Loucy (cell line): ENCODE data around the gene PTPRF.

Experiments
- H2AFZ ChIP-seq: fragments of 200-600 bp; sonication (generic); 2 replicates; pipeline ENCODE4 v1.6.0; 2016; ENCODE audit warnings: antibody characterized with exemption, mild to moderate bottlenecking, low read length, moderate library complexity
- H3F3A ChIP-seq: fragments of 200-600 bp; 2 replicates; pipeline ENCODE4 v1.6.0; 2016; ENCODE audit warnings: antibody characterized with exemption, low read depth, mild to moderate bottlenecking
- H3K27me3 ChIP-seq: fragments of 200-600 bp; sonication (generic); 2 replicates; pipeline ENCODE4 v1.6.1; 2014; ENCODE audit warnings: low read length, mild to moderate bottlenecking; ENCODE audit not compliant: insufficient read depth, poor library complexity, severe bottlenecking
- H3K36me3 ChIP-seq: fragments of 200-600 bp; sonication (generic); 2 replicates; pipeline ENCODE4 v1.6.1; 2016; ENCODE audit warnings: low read length; ENCODE audit not compliant: insufficient read depth
- H3K4me1 ChIP-seq: fragments of 200-600 bp; sonication (generic); 2 replicates; pipeline ENCODE4 v1.5.1; 2014; ENCODE audit warnings: low read length, mild to moderate bottlenecking; ENCODE audit not compliant: insufficient read depth, poor library complexity, severe bottlenecking
- H3K4me2 ChIP-seq: fragments of 200-600 bp; sonication (generic); 2 replicates; pipeline ENCODE4 v1.6.0; 2014; ENCODE audit warnings: antibody characterized with exemption, low read length, low read depth, mild to moderate bottlenecking; ENCODE audit not compliant: poor library complexity, severe bottlenecking
- H3K4me3 ChIP-seq: fragments of 200-600 bp; sonication (generic); 2 replicates; pipeline ENCODE4 v1.5.1; 2014; ENCODE audit warnings: low read length, mild to moderate bottlenecking, mixed read lengths; ENCODE audit not compliant: poor library complexity, severe bottlenecking
- H3K79me2 ChIP-seq: fragments of 200-600 bp; sonication (generic); 2 replicates; pipeline ENCODE4 v1.6.1; 2014; ENCODE audit warnings: low read length; ENCODE audit not compliant: insufficient read depth
- H3K9ac ChIP-seq: fragments of 200-600 bp; sonication (generic); 2 replicates; pipeline ENCODE4 v1.6.0; 2014; ENCODE audit warnings: mild to moderate bottlenecking, low read depth, low read length, moderate library complexity; ENCODE audit not compliant: poor library complexity, severe bottlenecking
- H3K9me2 ChIP-seq: fragments of 200-600 bp; sonication (generic); replicated peaks from 2 replicates; pipeline ENCODE4 v1.6.1; 2016; ENCODE audit warnings: low read depth, low read length, mixed read lengths
- H3K9me3 ChIP-seq: fragments of 200-600 bp; sonication (generic); 2 replicates; pipeline ENCODE4 v1.6.1; 2014; ENCODE audit warnings: mild to moderate bottlenecking, antibody characterized with exemption, low read length, low read depth; ENCODE audit not compliant: insufficient read depth
- H4K20me1 ChIP-seq: fragments of 200-600 bp; sonication (generic); 2 replicates; pipeline ENCODE4 v1.6.0; 2014; ENCODE audit warnings: antibody characterized with exemption, low read length, mild to moderate bottlenecking; ENCODE audit not compliant: insufficient read depth, poor library complexity, severe bottlenecking
- EZH2phosphoT487 ChIP-seq: fragments of 200-600 bp; IDR thresholded peaks from 2 replicates; pipeline ENCODE4 v1.6.1; 2018; ENCODE audit warnings: antibody characterized with exemption, mild to moderate bottlenecking, moderate library complexity, borderline replicate concordance
- TF ChIP-seq, protein P1 (sequence below): fragments of 200-600 bp; sonication (generic); conservative IDR thresholded peaks from 2 replicates; pipeline ENCODE4 v1.5.1; 2014; ENCODE audit warnings: mild to moderate bottlenecking, antibody characterized with exemption, low read length

The PTPRF gene

GRCh38 chr1:43524804-43525203 is 5.9 kb upstream of the PTPRF start:
- no peaks in the 10 kb centered on the region for H3K36me3 ChIP-seq
- H3K79me2 ChIP-seq, result no peaks in the 10 kb centered on the region
- no peaks in the 10 kb centered on the region for H3K9me2 ChIP-seq
- no peak overlapping the region for H2AFZ ChIP-seq
- no peaks in the 10 kb centered on the region for H3K27me3 ChIP-seq
- no peaks in the 10 kb centered on the region for H3K9me3 ChIP-seq
- no peak overlapping the region for H3K4me3 ChIP-seq
- H3F3A ChIP-seq, result no peaks in the 10 kb centered on the region
- TF ChIP-seq EZH2phosphoT487, result no peak
- TF ChIP-seq, protein P1, sequence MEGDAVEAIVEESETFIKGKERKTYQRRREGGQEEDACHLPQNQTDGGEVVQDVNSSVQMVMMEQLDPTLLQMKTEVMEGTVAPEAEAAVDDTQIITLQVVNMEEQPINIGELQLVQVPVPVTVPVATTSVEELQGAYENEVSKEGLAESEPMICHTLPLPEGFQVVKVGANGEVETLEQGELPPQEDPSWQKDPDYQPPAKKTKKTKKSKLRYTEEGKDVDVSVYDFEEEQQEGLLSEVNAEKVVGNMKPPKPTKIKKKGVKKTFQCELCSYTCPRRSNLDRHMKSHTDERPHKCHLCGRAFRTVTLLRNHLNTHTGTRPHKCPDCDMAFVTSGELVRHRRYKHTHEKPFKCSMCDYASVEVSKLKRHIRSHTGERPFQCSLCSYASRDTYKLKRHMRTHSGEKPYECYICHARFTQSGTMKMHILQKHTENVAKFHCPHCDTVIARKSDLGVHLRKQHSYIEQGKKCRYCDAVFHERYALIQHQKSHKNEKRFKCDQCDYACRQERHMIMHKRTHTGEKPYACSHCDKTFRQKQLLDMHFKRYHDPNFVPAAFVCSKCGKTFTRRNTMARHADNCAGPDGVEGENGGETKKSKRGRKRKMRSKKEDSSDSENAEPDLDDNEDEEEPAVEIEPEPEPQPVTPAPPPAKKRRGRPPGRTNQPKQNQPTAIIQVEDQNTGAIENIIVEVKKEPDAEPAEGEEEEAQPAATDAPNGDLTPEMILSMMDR, result no peak
- H3K4me1 ChIP-seq, result peaks cover 4% of the 10 kb centered on the region
- no peaks in the 10 kb centered on the region for H4K20me1 ChIP-seq
- no peak overlapping the region for H3K9ac ChIP-seq
- no peak overlapping the region for H3K4me2 ChIP-seq

GRCh38 chr1:43526002-43526401 is 4.7 kb upstream of the PTPRF start:
- H3K9me3 ChIP-seq, result no peaks in the 10 kb centered on the region
- TF ChIP-seq, protein P1, result no peak
- no peak for TF ChIP-seq EZH2phosphoT487
- H3K9me2 ChIP-seq, result no peaks in the 10 kb centered on the region
- H3F3A ChIP-seq, result no peaks in the 10 kb centered on the region
- H3K4me2 ChIP-seq, result no peak overlapping the region
- no peaks in the 10 kb centered on the region for H3K79me2 ChIP-seq
- no peaks in the 10 kb centered on the region for H3K36me3 ChIP-seq
- no peaks in the 10 kb centered on the region for H4K20me1 ChIP-seq
- H2AFZ ChIP-seq, result no peak overlapping the region
- H3K4me1 ChIP-seq, result peaks cover 12% of the 10 kb centered on the region
- no peak overlapping the region for H3K9ac ChIP-seq
- no peaks in the 10 kb centered on the region for H3K27me3 ChIP-seq
- H3K4me3 ChIP-seq, result no peak overlapping the region

DNA sequence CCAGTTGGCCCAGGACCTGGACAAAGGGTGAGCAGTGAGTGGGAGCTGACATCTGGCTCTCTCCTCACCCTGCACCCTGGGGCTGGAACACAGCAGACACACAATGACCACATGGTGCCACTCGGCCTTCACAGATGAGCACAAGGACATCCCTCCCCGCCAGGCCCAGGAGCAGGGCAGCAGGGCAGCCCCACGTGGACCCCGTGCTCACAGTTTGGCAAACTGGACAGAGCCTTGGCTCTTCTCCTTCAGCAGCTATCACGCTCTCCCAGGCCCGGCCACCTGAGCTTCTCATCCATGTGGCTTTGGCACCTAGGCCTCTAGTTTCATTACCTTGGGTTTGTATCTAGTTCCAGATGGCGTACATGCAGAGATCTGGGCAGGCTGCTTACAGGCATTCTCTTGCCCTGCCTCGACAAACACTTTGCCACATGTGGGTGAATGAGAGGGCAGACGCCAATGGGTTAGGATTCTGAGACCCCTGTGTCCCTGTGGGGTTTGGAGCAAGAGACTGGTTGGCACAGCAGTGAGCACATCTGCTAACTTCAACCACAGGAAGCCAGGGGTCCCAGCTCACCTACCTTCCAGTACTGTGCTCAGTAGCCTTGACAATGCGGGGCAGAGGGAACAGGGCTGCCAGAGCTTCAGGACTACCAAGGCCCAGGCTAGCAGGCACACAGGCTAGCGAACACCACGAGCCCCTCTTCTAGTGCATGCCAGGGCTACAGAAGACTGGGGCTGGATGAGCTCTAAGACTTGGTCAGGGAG is 3.4 kb upstream of the PTPRF start:
- Histone ChIP-seq H2AFZ (no peak overlapping the region), H3F3A (no peaks in the 10 kb centered on the region), H3K9me2 (no peaks in the 10 kb centered on the region), H3K4me2 (no peak overlapping the region), H3K27me3 (no peaks in the 10 kb centered on the region), H3K79me2 (no peaks in the 10 kb centered on the region), H3K9ac (no peak overlapping the region), H3K4me1 (peaks cover 17% of the 10 kb centered on the region), H4K20me1 (peaks cover 3% of the 10 kb centered on the region), H3K9me3 (no peaks in the 10 kb centered on the region), H3K36me3 (no peaks in the 10 kb centered on the region), H3K4me3 (no peak overlapping the region)
- TF ChIP-seq, protein P1, result no peak
- no peak for TF ChIP-seq EZH2phosphoT487
